ENCODE measurements around the gene ANAPC15.

ANAPC15 gene

DNA sequence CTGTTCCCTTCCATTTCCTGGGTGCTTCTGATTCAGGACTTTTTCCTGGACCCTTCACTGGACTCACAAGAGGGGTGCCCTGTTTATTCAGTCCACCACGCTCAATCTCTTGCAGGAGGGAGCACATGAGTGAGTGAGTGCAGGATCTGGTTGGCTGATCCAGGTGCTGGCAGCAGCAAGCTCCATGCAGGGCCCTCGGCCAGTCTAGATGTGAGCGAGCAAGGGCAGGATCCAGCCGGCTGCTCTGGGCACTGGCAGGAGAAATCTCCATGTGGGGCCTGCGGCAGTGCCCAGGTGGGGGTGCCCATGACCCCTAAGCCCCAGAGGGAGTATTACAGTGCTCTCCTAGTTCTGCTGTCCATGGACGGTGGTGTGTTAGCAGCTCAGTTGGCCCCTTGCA, 11.6 kb upstream of the ANAPC15 start:
- no peak for ATAC-seq

DNA sequence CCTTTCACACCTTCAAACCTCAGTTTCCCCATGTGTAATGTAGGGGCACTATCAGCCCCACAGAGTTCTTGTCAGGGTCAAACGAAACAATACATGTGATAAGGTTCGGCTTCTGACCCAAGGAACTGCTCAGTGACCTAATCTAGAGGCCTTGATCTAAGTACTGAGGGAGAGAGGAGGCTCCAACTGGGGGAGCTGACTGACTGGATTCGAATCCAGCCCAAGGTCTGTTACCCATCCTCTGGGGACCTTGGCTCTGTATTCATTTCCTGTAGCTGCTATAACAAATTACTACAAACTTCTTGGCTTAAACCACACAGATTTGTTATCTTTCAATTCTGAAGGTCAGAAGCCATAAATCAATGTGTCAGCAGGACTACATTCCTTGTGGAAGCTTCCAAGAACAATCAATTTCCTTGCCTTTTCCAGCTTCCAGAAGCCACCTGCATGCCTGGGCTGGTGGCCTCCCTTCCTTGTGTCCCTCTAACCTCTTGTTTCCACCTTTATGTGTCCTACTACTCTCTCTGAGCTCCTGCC, 10.7 kb upstream of the ANAPC15 start:
- ATAC-seq: no peak

More for the DNA sequence above, 11.6 kb upstream of the ANAPC15 start:
- no peak for DNase-seq

DNA sequence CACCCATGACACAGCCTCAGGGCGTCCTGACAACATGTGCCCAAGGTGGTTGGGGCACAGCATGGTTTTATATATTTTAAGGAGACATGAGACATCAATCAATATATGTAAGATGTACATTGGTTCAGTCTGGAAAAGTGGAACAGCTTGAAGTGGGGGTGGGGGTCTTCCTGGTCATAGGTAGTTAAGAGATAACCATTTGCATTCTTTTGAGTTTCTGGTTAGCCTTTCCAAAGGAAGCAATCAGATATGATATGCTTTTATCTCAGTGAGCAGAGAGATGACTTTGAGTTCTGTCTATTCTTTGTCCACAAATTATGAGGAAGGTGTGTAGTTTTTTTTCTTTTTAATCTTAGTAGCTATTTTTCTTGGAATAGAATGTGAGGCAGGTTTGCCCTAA, 10.1 kb upstream of the ANAPC15 start:
- DNase-seq: no peak
- ATAC-seq: no peak

More for the DNA sequence above, 10.7 kb upstream of the ANAPC15 start:
- DNase-seq: no peak

DNA sequence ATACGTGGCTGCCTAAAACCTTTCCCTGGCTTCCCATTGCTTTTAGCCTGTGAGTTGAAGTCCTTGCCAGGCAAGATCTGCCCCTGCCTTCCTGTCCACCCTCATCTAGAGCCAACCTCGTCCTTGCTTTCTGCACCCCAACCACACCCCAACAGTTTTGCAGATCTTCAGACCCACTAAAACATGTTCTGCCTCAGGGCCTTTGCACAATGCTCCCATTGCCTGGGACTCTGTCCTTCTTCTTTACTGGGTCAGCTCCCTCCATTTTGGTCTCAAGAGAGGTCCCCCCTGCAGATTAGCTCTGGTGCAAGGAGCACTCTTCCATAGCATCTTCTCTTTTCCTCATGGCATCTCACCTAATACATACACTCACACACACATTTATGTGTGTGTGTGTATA, 8.4 kb upstream of the ANAPC15 start:
- DNase-seq (no peak), ATAC-seq (no peak)

DNA sequence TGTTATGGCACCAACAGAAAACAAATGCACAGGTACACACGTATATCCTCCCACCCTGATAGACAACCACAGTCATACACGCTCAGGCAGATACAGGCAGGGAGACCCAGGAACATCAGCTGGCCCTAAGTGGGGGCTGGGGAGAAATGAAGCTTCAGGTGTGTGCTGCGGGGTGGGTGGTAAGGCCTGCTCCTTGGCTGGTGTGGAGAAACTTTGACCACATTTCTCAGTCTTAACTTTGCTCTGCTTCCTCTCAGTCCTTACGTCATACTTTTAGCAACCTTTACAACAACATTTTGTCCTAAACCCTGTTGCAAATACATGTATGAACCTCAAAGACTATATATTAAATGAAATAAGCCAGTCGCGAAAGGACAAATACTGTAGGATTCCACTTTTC, 6.7 kb upstream of the ANAPC15 start:
- ATAC-seq (no peak), DNase-seq (no peak)

DNA sequence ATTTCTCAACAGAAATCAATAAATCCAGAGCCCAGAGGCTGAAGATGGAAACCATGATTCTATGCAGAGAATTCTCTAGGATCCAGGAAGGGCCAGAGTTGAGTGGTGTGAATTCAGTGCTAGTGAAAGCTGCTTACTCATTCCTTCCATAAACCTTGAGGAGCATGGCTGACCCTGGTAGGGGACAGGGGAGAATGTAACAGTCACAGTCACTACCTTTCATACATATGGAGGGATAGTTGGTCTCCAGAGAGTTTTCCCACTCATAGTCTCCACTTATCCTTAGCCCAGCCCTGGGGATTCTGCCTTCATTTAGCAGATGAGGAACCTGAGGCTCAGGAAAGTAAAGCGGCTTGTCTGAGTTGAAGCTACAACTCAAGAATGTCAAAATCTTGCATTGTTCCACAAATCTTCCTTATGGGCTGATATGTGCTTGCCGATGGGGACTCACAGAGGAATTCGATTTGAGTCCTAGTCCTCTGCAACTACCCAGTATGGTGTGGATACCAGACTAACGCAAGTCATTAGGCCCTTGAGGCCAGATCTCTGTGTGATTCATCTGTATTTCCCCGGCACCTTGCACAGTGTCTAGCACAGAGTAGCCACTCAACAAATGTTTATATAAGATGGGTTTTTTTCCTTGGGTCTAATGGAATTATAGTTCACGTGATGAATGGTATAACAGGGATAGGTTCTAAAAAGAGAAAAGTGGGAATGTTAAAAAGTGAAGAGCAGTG, 3.7 kb upstream of the ANAPC15 start:
- DNase-seq (no peak), ATAC-seq (no peak)

DNA sequence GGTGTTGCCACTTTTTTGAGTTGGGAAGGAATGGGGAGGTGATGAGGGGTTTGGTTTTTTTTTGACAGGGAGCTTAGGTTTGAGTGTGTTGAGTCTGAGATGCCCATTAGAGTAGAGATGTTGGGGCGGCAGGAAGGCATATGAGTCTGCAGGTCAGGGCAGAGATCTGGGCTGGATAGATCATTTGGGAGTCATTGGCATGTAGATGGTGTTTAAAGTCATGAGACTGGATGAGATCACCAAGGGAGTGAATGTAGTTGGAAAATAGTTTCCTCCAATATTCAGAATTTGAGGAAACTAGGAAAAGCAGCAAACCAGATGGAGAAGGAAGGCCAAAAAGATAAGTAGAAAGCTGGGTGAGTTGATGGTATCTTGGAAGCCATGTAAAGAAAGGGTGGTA, 2.1 kb upstream of the ANAPC15 start:
- ATAC-seq: no peak
- no peak for DNase-seq

DNA sequence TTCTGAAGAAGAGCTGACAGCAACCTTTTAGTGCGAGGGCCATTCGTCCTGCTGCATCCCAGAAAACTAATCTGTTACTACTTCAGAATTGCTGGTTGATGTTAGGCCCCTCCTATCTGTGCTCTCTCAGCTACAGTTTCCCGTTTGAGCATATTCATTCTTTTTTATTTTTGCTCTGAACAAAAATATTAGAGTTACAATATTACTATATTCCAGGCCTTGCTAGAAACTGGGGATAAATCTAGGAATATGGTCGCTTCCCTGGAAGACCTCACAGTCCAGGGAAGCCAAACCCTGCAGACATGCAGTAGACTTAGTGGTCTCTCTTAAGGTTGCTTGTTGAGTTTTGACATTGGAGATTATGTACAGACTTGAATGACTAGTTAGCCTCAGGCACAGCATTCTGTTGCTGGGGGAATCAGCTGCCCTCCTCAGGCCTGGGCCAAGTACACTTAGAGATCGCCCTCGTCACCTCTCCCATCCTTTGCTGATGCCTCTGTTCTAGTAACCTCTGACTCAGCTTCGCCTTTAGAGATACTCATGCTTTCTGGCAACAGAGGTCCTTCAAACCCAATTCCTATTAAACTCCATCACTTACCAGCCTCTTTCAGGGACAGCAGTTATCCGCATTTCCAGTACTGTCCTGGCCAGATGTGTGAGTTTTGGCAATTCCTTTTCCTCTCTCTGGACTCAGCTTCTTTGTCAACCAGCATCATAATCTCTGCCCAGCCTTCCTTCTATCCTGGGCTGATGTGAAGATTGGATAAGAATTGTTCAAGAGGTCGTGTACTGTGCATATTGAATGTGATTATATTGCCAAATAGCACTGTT, 698 bp upstream of the ANAPC15 start:
- DNase-seq (no peak), ATAC-seq (no peak)

DNA sequence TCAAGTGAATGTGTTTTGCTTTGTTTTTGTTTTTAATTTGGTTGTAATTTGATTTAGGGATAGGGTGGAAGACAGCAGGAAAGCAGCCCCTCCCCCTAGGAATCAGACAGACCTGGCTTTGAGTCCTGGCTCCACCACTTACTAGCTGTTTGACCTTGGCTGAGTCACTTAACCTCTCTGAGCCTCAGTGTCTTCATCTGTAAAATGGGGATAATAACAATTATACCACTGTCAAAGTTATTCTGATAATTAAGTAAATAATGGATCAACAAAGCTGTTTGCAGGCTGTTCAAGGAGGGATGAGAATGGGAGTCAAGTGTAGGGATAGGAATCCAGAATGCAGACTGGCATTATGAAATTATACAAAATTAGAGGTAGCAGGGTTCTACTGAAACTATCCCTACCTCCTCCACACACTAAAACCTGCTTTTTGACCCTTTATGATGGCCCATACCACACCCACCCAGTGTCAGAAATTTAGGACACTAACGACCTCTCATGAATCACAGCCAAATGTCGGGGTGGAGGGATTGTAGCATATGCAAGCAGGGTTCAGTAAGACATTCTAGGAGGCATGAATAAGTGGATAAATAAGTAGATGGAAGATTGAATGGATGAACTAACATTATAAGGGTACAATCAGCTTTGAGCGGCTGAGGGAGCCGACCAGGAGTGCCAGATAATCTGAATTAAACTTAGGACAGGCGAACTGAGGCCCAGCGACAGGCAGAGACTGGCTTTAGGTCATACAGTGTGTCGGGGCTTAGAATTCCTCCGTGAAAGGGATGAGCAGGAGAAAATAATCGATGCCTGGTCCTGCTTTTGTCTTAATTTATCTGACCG, 974 bp downstream of the ANAPC15 start:
- ATAC-seq: no peak
- no peak for DNase-seq

DNA sequence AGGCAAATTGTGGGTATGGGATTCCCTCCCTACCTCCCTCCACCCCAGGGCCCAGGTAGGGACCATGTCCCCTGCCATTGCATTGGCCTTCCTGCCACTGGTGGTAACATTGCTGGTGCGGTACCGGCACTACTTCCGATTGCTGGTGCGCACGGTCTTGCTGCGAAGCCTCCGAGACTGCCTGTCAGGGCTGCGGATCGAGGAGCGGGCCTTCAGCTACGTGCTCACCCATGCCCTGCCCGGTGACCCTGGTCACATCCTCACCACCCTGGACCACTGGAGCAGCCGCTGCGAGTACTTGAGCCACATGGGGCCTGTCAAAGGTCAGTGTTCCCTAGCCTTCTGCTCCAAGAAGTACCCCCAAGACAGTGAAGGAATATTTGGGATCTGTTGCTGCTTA, 6.6 kb downstream of the ANAPC15 start, which contains the start of gene TOMT:
Gene TOMT (plus strand): TSS at position 37 of the 400 bp plus-strand sequence. CDS start 28 bp downstream, at position 65.
- no peak for ATAC-seq

DNA sequence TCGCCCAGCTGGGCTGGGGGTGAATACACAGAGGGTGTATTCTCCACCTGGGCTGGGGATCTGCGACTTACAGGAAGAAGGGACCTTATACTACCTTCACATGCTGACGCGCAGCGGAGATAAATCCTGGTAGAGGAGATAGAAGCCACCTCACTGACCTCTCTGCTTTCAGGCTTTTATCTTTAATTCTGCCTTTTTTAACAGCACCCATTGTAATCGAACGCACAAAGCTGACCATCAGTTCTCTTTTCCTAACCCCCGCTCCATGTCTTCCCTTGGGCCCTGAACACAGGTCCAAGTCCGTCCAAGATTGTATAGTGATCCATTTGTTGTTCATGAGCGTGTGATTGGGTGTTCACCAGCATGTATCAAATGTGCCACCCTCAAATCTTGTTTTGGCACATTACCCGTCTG, 8.7 kb downstream of the ANAPC15 start:
- no peak for DNase-seq
- no peak for ATAC-seq

More for the DNA sequence above, 6.6 kb downstream of the ANAPC15 start, which contains the start of gene TOMT:
- DNase-seq: no peak

DNA sequence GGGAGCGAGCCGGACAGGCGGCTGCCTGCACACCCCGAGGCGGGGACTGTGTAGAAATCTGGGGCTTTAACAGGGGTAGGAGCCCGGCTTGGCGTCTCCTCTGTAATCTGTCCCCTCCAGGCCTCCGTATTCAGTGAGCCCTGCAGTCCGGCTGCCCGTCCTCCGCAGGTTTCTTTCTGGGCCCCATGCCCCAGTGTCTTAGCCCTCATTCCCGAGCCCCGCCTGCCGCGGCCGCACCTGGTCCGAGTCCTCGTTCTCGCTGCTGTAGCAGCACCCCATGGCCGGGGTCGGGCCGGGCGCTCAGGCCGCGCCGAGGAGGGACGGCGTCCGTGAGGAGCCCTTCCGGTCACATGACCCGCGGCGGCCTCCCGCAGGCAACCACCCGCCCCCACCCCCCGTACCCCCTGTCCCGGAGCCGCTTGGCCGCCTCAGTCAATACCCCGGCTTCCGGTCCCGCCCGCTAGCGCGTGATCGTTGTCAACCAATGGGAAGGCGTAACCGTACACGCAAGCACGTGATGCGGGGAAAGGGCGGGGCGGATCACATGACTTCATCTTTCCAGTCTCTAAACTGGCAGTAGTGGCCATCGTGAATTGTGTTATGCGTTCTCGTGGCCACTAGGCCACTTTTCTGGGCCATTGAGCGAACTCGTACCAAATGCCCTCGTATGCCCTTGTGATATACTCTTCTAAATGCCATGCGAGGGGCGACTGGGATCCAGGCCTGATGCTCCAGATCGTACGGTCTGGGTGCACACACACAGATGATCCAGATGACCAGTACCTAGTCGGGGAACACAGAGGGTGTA, 9.3 kb downstream of the ANAPC15 start, which contains the start of gene LAMTOR1:
Gene LAMTOR1 (minus strand): TSS at position 352 of the 808 bp plus-strand sequence. CDS start 73 bp downstream, at position 279.
- ATAC-seq: peak; percentile 96
- DNase-seq: peak; percentile 99

DNA sequence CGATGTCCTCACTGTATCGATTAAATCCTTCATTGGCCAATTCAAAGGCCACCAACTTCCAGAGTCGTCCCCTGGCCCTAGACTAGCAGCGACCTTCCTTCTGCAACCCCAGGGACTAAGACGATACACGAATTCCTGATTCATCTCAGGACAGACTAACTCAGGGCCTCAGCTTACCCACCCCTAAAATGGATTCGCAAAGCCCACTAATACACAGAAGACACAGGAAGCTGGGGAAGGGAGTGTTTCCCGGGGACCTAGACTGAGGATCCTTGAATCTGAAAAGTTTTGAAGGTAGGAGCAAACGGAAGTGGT, 9.9 kb downstream of the ANAPC15 start:
- DNase-seq (no peak), ATAC-seq (no peak)

DNA sequence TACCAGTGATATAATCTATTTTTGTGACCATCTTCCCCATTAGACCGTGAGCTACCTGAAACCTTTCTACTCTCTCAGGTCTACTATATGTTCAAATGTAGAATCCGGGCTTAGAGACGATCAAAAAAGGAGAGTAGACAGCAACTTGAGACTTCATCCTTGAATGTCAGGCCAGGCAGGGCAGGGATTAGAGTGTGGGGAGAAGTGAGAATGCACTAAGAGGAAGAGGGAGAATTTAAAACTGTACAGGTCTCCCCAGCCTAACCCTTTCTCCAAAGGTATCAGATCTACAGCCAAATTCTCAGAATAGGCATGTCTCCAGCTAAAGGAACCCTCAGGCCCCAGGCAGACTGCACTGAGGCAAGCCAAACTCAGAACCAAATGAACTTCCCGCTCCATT, 10.3 kb downstream of the ANAPC15 start:
- no peak for ATAC-seq

DNA sequence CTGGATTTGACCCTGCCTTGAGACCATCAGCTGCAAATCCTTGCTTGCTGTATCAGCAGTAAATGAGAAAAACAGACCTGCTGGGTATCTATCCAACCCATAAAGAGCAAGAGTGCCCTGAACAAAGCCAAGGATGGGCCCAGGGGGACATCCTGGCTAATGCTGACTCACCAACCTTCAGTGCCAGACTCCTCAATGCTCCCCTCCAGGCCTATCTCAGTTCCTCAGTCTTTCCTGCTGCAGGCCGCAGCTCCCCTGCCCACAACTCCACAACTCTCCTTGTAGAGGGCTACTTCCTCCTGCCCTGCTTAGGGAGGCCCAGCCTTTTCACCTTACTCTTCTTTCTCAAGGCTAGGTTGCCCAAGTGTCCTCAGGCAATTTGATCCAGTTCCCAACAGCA, 12.0 kb downstream of the ANAPC15 start:
- no peak for DNase-seq
- no peak for ATAC-seq

More for the DNA sequence above, 10.3 kb downstream of the ANAPC15 start:
- no peak for DNase-seq

DNA sequence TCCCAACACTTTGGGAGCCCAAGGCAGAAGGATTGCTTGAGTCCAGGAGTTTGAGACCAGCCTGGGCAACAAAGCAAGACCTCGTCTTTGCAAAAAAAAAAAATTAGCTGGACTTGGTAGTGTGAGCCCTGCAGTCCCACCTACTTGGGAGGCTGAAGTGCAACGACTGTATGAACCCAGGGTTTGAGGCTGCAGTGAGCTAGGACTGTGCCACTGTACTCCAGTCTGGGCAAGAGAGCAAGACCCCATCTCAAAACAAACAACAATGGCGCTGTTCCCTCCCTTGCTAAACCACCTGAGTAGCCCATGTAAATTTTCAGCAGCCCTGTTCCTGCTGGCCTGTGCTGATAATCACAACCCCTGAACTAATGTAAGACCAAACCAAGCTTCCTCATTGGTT, 12.5 kb downstream of the ANAPC15 start:
- DNase-seq: no peak

DNA sequence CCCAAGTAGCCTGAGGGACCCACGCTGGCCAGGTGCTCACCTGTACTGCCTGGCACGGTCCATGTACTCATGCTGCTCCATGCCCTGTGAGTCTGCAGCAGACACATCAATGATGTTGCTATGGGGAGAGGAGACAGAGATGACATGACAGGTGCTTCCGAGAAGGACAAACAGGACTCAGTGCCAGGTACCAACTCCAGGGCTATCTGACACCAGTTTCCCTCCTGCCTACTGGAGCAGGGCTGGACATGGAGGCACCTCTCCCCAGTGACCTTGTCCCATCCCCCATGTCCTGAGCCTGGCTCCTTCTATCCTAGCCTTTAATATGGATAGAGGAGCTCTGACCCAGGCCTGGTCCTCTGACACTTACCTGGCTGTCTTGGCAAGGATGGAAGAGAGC, 13.8 kb downstream of the ANAPC15 start:
- DNase-seq: no peak
- no peak for ATAC-seq

More for the DNA sequence above, 12.5 kb downstream of the ANAPC15 start:
- no peak for ATAC-seq

DNA sequence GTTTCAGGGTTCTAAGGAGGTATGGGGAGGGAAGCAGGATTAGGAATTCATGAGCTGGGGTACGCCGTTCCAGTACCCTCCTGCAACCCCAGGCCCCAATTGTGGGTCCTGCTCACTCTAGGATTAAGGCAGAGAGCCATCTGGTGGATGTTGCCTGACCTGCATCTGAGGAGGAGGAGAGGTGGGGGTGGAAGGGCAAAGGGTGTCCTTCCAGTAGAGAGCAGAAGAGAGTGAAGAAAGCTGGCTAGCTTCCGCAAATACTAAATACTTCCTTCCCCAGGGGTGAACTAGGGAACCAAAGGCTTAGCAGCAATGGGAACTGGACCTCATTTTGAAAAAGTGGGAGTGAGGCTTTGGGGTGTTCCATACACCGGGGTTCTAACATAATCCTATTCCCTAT, 21.2 kb downstream of the ANAPC15 start:
- peak; percentile 83 for ATAC-seq
- DNase-seq: peak; percentile 66

DNA sequence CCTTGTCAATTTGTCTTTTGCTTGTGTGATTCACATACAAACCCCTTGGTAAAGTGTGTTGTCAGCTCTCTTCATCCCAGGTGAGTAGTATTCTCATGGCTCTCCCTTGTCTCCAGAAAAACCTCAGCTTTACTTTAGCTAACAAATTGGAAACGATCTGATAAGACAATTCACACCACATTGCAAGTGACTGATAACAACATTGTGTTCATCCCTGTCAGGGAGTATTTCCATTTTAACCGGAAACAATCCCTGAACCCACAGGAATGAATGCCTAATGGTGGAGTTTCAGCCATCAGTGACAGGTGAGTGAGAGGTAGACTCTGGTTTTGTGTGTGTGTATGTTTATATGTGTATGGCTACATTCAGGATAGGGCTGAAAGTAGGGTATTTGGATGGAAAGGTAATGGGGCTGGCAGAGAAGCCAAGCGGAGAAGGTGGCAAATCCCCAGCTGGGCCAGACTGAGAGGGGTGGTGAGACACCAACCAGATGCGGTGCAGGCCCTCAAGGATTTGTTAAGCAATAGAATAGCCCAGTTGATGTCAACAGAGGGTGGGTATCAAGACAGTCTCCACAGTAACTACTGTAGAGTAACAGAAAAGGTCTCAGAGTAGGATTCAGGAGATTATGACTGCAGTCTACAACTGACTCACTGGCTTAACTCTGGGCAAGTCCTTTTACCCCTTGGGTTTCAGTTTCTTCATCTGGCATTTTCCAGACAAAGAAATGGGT, 24.3 kb downstream of the ANAPC15 start:
- ATAC-seq: peak; percentile 54
- no peak for DNase-seq

DNA sequence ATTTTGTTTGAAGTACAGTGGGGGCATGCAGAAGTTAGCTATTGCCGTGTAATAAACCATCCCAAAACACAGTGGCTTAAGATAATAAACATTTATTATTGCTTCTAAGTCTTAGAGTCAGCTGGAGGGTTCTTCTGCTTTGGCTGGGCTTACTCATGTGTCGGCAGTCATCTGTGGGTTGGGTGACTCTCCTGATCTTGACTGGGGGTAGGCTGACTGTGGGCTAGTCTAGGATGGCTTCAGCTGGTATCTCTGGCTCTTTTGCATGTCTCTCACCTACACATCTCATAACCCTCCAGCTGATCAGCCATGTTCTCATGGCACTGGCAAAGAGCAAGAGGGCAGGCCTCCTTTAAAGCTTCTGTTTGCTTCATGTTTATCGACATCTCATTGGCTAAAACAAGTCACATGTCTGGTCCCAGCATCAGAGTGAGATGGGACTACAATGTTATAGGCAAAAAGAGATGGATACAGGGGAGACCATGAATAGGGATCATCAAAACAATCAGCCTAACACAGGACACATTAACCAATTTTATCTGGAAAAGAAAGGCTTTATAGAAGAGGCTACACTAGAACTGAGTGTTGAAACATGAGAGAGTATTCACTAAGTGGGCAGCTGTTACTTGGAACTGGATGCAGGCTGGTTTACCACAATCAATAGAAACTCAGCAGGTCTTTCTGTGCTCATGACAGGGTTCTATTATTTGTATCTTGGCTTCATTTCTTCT, 26.7 kb downstream of the ANAPC15 start:
- ATAC-seq (no peak), DNase-seq (no peak)
